HTR-8/SVneo (cell line): ENCODE measurements around the gene SLC35E1.
"Not testable (repeated sequence)": the region's sequence is repeated elsewhere in the genome, so short reads cannot be mapped to it uniquely, and the experiment has no call there.

ENCODE experiments used
- DNase-seq: peaks from one replicate; pipeline ENCODE4 v3.0.0; 2011; ENCODE audit warnings: low spot score, mixed read lengths; ENCODE audit not compliant: insufficient read length
- FAIRE-seq: peaks from 2 replicates; lab custom pipeline; 2011; peaks lifted over from hg19 to GRCh38; lab: Jason Lieb, UNC

The SLC35E1 gene

GRCh38 chr19:16508546-16508945, 63.7 kb downstream of the SLC35E1 start:
- DNase-seq, result no peak
- FAIRE-seq, result no peak

GRCh38 chr19:16506961-16507360, 65.3 kb downstream of the SLC35E1 start:
- DNase-seq, result no peak
- no peak for FAIRE-seq

GRCh38 chr19:16506161-16506560, 66.1 kb downstream of the SLC35E1 start:
- not testable (repeated sequence) for DNase-seq, FAIRE-seq

- FAIRE-seq, result no peak
Observed at GRCh38 chr19:16504271-16504670, 67.9 kb downstream of the SLC35E1 start.

More at GRCh38 chr19:16504271-16504670, 67.9 kb downstream of the SLC35E1 start:
- no peak for DNase-seq
